CD4-positive, alpha-beta T cell treated with Interleukin-4 for 1 hour (primary cell): ENCODE results near the gene ZXDA.
"Not testable (repeated sequence)": the region's sequence is repeated elsewhere in the genome, so short reads cannot be mapped to it uniquely, and the experiment has no call there.

Experiments
- DNase-seq, 2 donors: peaks; one replicate each; pipeline ENCODE4 v3.0.0-alpha.2; 2020 to 2022

The ZXDA gene

GRCh38 chrX:57910287-57910912 lies at the start of gene ZXDA:
Gene ZXDA (minus strand): TSS chrX:57910458. CDS start chrX:57910420, 38 bp downstream.
- peak; percentile 30 to 58 for DNase-seq

- no peak for DNase-seq
Measured at GRCh38 chrX:57952320-57952678, 42.0 kb upstream of the ZXDA start.

GRCh38 chrX:57951666-57952319 lies 41.5 kb upstream of the ZXDA start:
- DNase-seq, result peak in 1 of 2 donors; percentile 49

GRCh38 chrX:57933321-57933720 lies 23.1 kb upstream of the ZXDA start:
- no peak for DNase-seq

- DNase-seq, result no peak
Measured at GRCh38 chrX:57932266-57932665, 22.0 kb upstream of the ZXDA start.

- DNase-seq, result no peak
Measured at GRCh38 chrX:57930051-57930450, 19.8 kb upstream of the ZXDA start.

GRCh38 chrX:57929373-57929772 lies 19.1 kb upstream of the ZXDA start:
- peak in 1 of 2 donors; percentile 25 for DNase-seq

GRCh38 chrX:57925806-57926205 lies 15.5 kb upstream of the ZXDA start:
- no peak for DNase-seq

- peak in 1 of 2 donors; percentile 24 for DNase-seq
Measured at GRCh38 chrX:57918750-57919436, 8.6 kb upstream of the ZXDA start.

- DNase-seq, result no peak
Measured at GRCh38 chrX:57915680-57916079, 5.4 kb upstream of the ZXDA start.

GRCh38 chrX:57909595-57910286 lies 517 bp downstream of the ZXDA start:
- DNase-seq, result peak; percentile 35 to 49

- DNase-seq, result not testable (repeated sequence)
Measured at GRCh38 chrX:57908972-57909594, 1.2 kb downstream of the ZXDA start.

- DNase-seq, result no peak
Measured at GRCh38 chrX:57906790-57907189, 3.5 kb downstream of the ZXDA start.

- DNase-seq, result peak in 1 of 2 donors; percentile 19
Measured at GRCh38 chrX:57905141-57905540, 5.1 kb downstream of the ZXDA start.

GRCh38 chrX:57904176-57904880 lies 5.9 kb downstream of the ZXDA start:
- no peak for DNase-seq

GRCh38 chrX:57902633-57903032 lies 7.6 kb downstream of the ZXDA start:
- no peak for DNase-seq

- no peak for DNase-seq
Measured at GRCh38 chrX:57901466-57901865, 8.8 kb downstream of the ZXDA start.

GRCh38 chrX:57900975-57901374 lies 9.3 kb downstream of the ZXDA start:
- DNase-seq, result no peak

GRCh38 chrX:57899906-57900305 lies 10.4 kb downstream of the ZXDA start:
- no peak for DNase-seq

GRCh38 chrX:57899064-57899463 lies 11.2 kb downstream of the ZXDA start:
- DNase-seq, result no peak

GRCh38 chrX:57871463-57871862 lies 38.8 kb downstream of the ZXDA start:
- DNase-seq, result no peak
